Liver (tissue), 9 donors: ENCODE results near the gene BRCA2. TPM values are rescaled to one million over a fixed set of nuclear protein-coding genes. Genes with fewer than 3 reads are reported as not detected.

Experiments used
- DNase-seq: peaks from one replicate; pipeline ENCODE4 v3.0.0-alpha.2; 2017; ENCODE audit warnings: low spot score
- H3K27ac ChIP-seq, 2 donors: one replicate each; pipeline ENCODE4 v1.7.0; 2013; ENCODE audit warnings: inconsistent platforms in 2 of 2, low read length in 2 of 2, control low read depth in 1 of 2, low read depth in 1 of 2, mild to moderate bottlenecking in 1 of 2
- H3K27me3 ChIP-seq, 4 donors: one replicate each; pipeline versions ENCODE4 v1.6.1 to v1.7.0; 2013; ENCODE audit warnings: low read length in 3 of 4, inconsistent platforms in 1 of 4, mild to moderate bottlenecking in 1 of 4, moderate library complexity in 1 of 4; ENCODE audit not compliant: control insufficient read depth in 4 of 4, insufficient read depth in 4 of 4
- H3K36me3 ChIP-seq, 4 donors: one replicate each; pipeline versions ENCODE4 v1.6.1 to v1.7.0; 2013; ENCODE audit warnings: low read length in 3 of 4, mild to moderate bottlenecking in 3 of 4, low read depth in 1 of 4, moderate library complexity in 1 of 4; ENCODE audit not compliant: control insufficient read depth in 4 of 4, insufficient read depth in 3 of 4
- H3K4me1 ChIP-seq, 4 donors: one replicate each; pipeline versions ENCODE4 v1.6.1 to v1.7.0; 2013; ENCODE audit warnings: low read length in 3 of 4, mild to moderate bottlenecking in 3 of 4, moderate library complexity in 1 of 4; ENCODE audit not compliant: control insufficient read depth in 4 of 4, insufficient read depth in 4 of 4
- H3K4me3 ChIP-seq, 3 donors: one replicate each; pipeline versions ENCODE4 v1.6.1 to v1.7.0; 2013; ENCODE audit warnings: low read length in 3 of 3, control low read depth in 1 of 3, low read depth in 1 of 3, mild to moderate bottlenecking in 1 of 3
- H3K9ac ChIP-seq, 2 donors: one replicate each; pipeline ENCODE4 v1.7.0; 2013; ENCODE audit warnings: low read length in 2 of 2, mild to moderate bottlenecking in 2 of 2, moderate library complexity in 2 of 2, control low read depth in 1 of 2, low read depth in 1 of 2
- H3K9me3 ChIP-seq, 4 donors: one replicate each; pipeline versions ENCODE4 v1.6.1 to v1.7.0; 2013; ENCODE audit warnings: low read length in 3 of 4; ENCODE audit not compliant: control insufficient read depth in 4 of 4
- CTCF ChIP-seq: fragments of 150-350 bp; IDR thresholded peaks from 2 replicates; pipeline ENCODE4 v1.5.1; 2017; ENCODE audit warnings: improper control_type of control experiment, low read depth, low read length; ENCODE audit not compliant: missing input control
- EGR1 ChIP-seq, 2 donors: IDR thresholded peaks; 2 replicates each; pipeline ENCODE4 v1.6.1; 2016 to 2018; ENCODE audit warnings: antibody characterized with exemption in 2 of 2, low read depth in 2 of 2
- FOXA1 ChIP-seq: IDR thresholded peaks from 2 replicates; pipeline ENCODE4 v1.6.1; 2016; ENCODE audit warnings: antibody characterized with exemption
- FOXA2 ChIP-seq: IDR thresholded peaks from 2 replicates; pipeline ENCODE4 v1.6.1; 2016; ENCODE audit warnings: antibody characterized with exemption
- GABPA ChIP-seq, 2 donors: IDR thresholded peaks in 1 of 2; conservative IDR thresholded peaks in 1 of 2; 2 replicates each; pipeline ENCODE4 v1.6.1; 2016; ENCODE audit warnings: antibody characterized with exemption in 2 of 2, mild to moderate bottlenecking in 1 of 2, moderate library complexity in 1 of 2
- HNF4A ChIP-seq, 2 donors: conservative IDR thresholded peaks; 2 replicates each; pipeline ENCODE4 v1.6.1; 2016; ENCODE audit warnings: antibody characterized with exemption in 2 of 2, mild to moderate bottlenecking in 2 of 2
- HNF4G ChIP-seq: IDR thresholded peaks from 2 replicates; pipeline ENCODE4 v1.6.1; 2016; ENCODE audit warnings: antibody characterized with exemption
- JUND ChIP-seq, 2 donors: IDR thresholded peaks; 2 replicates each; pipeline ENCODE4 v1.6.1; 2016; ENCODE audit warnings: antibody characterized with exemption in 2 of 2
- MAX ChIP-seq: IDR thresholded peaks from 2 replicates; pipeline ENCODE4 v1.6.1; 2016; ENCODE audit warnings: antibody characterized with exemption
- NR2F2 ChIP-seq: IDR thresholded peaks from 2 replicates; pipeline ENCODE4 v1.6.1; 2016; ENCODE audit warnings: antibody characterized with exemption
- RAD21 ChIP-seq, 2 donors: IDR thresholded peaks; 2 replicates each; pipeline ENCODE4 v1.6.1; 2016; ENCODE audit warnings: antibody characterized with exemption in 2 of 2, mild to moderate bottlenecking in 2 of 2
- REST ChIP-seq: IDR thresholded peaks from 2 replicates; pipeline ENCODE4 v1.6.1; 2016; ENCODE audit warnings: antibody characterized with exemption, mild to moderate bottlenecking
- RXRA ChIP-seq, 2 donors: IDR thresholded peaks; 2 replicates each; pipeline ENCODE4 v1.6.1; 2017 to 2018; ENCODE audit warnings: antibody characterized with exemption in 2 of 2, mild to moderate bottlenecking in 1 of 2
- SP1 ChIP-seq: IDR thresholded peaks from 2 replicates; pipeline ENCODE4 v1.6.1; 2018; ENCODE audit warnings: antibody characterized with exemption, mild to moderate bottlenecking
- TAF1 ChIP-seq: conservative IDR thresholded peaks from 2 replicates; pipeline ENCODE4 v1.6.1; 2016; ENCODE audit warnings: antibody characterized with exemption, mild to moderate bottlenecking
- YY1 ChIP-seq: IDR thresholded peaks from 2 replicates; pipeline ENCODE4 v1.6.1; 2016; ENCODE audit warnings: antibody characterized with exemption, mild to moderate bottlenecking
- ZBTB33 ChIP-seq: IDR thresholded peaks from 2 replicates; pipeline ENCODE4 v1.6.1; 2016; ENCODE audit warnings: antibody characterized with exemption
- WGBS: extraction: QIAGEN DNeasy Blood & Tissue Kit; methylation state at CpG from one replicate; pipeline ENCODE4 v1.1.7; 2013; 5-methylcytosine and 5-hydroxymethylcytosine counted together
- polyA plus RNA-seq, 2 donors: library from polyadenylated mRNA; stranded (reverse) in 1 of 2; unstranded in 1 of 2; fragments of 200-250 nt in 1 of 2; fragments of >200 nt in 1 of 2; fragmentation: Nextera tagmentation in 1 of 2; extraction: Ambion mirVana in 1 of 2; gene quantifications; one replicate each; pipeline versions ENCODE4 v1.2.1 to v1.2.3, GENCODE V29; 2013 to 2015
- total RNA-seq, 2 donors: library from RNA; depleted of rRNA; stranded (reverse); fragments of >200 nt; gene quantifications; one replicate each; pipeline ENCODE4 v1.2.3, GENCODE V29; 2014
- TF ChIP-seq, protein P1 (sequence below): IDR thresholded peaks from 2 replicates; pipeline ENCODE4 v1.6.1; 2016; ENCODE audit warnings: antibody characterized with exemption
- donor health status: healthy.
- donor health status: healthy.
- donor health status: healthy.
- donor health status: healthy.
- donor health status: healthy.

BRCA2 gene
- total and polyA plus RNA-seq, 4 donors: 0.39 to 10.8 (median 0.86) TPM

DNA sequence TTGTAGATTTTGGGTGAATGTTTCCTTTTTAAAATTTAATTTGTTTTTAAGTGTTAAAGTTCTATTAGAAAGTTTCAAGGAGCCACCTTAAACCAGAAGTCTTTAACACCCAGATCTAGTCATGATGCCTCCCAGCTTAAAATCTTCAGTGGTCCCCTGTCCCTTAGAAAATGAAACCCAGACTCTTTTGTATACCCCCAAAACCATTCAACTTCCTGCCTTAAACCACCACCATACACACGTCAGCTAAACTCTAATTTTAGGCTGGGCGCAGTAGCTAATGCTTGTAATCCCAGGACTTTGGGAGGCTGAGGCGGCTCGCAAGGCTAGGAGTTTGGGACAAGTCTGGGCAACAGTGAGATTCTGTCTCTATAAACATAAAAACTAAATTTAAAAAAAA is 74.7 kb downstream of the BRCA2 start:
- no peak for DNase-seq
- H3K27me3 ChIP-seq: no peaks in the 10 kb centered on the region
- no peaks in the 10 kb centered on the region for H3K36me3 ChIP-seq
- WGBS: 88% methylated on average over 4 of the region's 4 CpGs
- no peak overlapping the region for H3K4me3 ChIP-seq
- H3K4me1 ChIP-seq: no peaks in the 10 kb centered on the region
- TF ChIP-seq FOXA2 (no peak), REST (no peak), EGR1 (IDR thresholded peaks at IDR 0.05; ENCODE audit: low read depth in 2 of 2) (no peak), CTCF (no peak), RAD21 (IDR thresholded peaks at IDR 0.05) (no peak)
- TF ChIP-seq, protein P1, sequence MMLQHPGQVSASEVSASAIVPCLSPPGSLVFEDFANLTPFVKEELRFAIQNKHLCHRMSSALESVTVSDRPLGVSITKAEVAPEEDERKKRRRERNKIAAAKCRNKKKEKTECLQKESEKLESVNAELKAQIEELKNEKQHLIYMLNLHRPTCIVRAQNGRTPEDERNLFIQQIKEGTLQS: no peak
- no peak overlapping the region for H3K9ac ChIP-seq
- H3K9me3 ChIP-seq: no peaks in the 10 kb centered on the region
- H3K27ac ChIP-seq: no peak overlapping the region

- Histone ChIP-seq H3K36me3 (no peaks in the 10 kb centered on the region), H3K27me3 (no peaks in the 10 kb centered on the region), H3K4me3 (no peak overlapping the region), H3K9ac (no peak overlapping the region), H3K4me1 (no peaks in the 10 kb centered on the region), H3K9me3 (no peaks in the 10 kb centered on the region), H3K27ac (no peak overlapping the region)
- no peak for TF ChIP-seq RAD21 (IDR thresholded peaks at IDR 0.05)
- no peak for TF ChIP-seq JUND (IDR thresholded peaks at IDR 0.05)
- no peak for TF ChIP-seq YY1
- no peak for TF ChIP-seq GABPA (IDR thresholded peaks at IDR 0.05 in 1 of 2, conservative IDR thresholded peaks at IDR 0.05 in 1 of 2)
- no peak for TF ChIP-seq HNF4A (conservative IDR thresholded peaks at IDR 0.05)
- TF ChIP-seq EGR1 (IDR thresholded peaks at IDR 0.05; ENCODE audit: low read depth in 2 of 2): no peak
- TF ChIP-seq TAF1: no peak
- TF ChIP-seq CTCF: no peak
- no peak for TF ChIP-seq RXRA (IDR thresholded peaks at IDR 0.05)
- no peak for TF ChIP-seq SP1
- TF ChIP-seq FOXA1: no peak
- no peak for TF ChIP-seq FOXA2
- no peak for TF ChIP-seq NR2F2
- no peak for TF ChIP-seq HNF4G
- TF ChIP-seq REST: no peak
- TF ChIP-seq, protein P1: no peak
- TF ChIP-seq MAX: no peak
- TF ChIP-seq ZBTB33: no peak
- WGBS: 89% methylated on average over 1 of the region's 1 CpG
- no peak for DNase-seq
Measured at GRCh38 chr13:32390484-32390883, 75.2 kb downstream of the BRCA2 start.
